D341Med (cell line): ENCODE results near the gene PTPN2.
"Not testable (repeated sequence)": the region's sequence is repeated elsewhere in the genome, so short reads cannot be mapped to it uniquely, and the experiment has no call there.

Experiments used
- DNase-seq: peaks from one replicate; pipeline ENCODE4 v3.0.0; 2012; ENCODE audit warnings: low spot score

PTPN2 gene

DNA sequence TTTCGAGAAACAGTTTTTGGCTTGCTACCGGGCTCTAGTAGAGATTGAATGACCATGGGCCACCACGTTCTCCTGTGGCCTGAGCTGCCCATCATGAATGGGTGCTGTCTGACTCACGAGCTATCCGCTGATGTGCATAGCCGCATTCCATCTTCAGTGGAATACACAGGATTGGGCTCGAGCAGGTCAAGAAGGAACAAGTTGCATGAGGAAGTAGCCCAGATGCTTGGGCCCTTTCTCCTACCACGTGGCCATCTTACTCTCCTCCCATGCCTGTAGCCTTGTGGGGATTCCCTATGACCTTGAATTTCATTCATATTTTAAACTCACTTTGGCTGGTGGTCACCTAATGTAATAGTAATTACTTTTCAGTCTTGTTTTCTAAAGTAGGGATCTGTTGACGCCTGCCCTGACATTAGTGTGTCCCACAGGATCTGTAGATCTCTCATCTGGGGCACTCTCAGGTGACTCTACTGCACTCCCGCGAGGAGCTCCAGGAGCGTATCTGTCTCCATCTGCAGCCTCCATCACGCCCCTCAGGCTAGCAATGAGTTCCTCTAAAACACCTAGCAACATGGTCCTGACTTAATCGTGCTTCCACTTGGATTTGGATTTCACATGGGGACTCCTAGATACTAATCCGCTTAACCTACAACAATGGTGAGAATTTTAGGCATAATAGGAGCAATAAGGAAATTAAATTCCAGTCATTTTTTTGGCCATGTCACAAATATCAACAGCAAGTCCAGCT is 113.4 kb downstream of the PTPN2 start:
- DNase-seq, result peak; percentile 80

DNA sequence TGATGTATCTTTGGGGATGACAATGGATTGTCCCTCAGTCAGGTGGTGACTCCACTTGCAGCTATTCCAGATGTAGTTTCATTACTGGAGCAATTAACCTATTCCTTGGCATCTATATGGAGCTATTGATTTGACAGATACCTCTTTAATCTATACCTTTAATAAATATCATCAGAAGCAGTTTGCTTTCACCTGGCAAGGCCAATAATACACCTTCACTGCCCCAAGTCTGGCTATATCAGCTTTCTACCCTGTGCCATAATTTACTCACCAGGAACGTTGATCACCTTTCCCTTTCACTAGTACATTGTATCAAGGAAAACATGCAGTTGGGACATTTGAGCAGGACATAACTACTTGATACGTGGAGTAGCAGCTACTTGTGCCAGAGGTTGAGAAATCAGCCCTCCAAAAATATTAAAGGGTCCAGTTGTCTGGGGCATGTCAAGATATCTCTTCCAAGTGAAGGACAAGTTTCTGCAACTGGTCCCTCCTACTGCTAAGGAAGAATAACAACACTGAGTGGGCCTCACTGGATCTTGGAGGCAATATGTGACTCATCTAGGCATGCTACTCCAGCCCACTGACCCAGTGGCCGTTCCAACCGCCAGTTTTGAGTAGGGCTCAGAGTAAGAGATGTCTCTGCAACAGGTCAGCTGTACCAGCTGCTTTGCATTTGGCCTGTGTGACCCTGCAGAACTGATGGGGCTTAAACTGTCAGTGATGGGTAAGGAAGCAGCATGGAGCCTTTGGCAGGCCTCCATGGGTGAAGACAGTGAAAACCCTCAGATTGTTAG is 114.2 kb downstream of the PTPN2 start:
- DNase-seq, result no peak

DNA sequence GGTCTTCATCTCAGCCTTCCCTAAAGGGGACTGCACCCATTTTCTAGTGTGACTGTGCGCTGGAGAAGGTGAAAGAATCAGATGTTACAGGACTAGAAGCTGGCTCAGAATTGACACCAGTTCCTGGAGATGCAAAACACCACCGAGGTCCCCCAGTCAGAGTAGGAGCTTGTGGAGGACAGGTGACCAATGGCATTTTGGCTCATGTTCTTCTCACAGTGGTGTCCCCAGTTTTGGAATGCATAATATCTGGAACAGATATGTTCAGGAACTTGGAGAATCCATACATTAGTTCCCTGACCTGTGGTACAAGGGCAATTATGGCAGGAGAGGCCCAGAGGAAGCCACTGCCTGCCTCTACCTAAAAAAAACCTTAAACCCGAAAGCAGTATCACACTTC is 114.9 kb downstream of the PTPN2 start:
- DNase-seq, result no peak

DNA sequence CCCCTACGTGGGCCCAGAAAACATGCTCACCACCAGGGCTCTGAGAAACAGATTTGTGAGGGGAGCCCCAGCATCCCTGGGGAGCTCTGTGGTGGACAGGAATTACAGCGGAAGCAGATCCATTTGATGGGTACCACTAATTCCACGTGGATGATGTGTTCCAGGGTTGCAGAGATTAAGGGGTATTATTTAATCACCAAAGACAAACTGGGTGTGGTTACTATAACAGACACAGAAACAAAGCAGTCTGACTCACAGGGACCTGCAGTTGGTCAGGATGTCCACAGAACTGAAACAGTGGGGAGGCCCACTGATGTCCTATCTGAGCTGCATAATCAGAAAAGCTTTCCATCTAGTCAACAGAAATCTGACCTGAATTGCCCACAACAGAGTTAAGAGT is 115.4 kb downstream of the PTPN2 start:
- no peak for DNase-seq

DNA sequence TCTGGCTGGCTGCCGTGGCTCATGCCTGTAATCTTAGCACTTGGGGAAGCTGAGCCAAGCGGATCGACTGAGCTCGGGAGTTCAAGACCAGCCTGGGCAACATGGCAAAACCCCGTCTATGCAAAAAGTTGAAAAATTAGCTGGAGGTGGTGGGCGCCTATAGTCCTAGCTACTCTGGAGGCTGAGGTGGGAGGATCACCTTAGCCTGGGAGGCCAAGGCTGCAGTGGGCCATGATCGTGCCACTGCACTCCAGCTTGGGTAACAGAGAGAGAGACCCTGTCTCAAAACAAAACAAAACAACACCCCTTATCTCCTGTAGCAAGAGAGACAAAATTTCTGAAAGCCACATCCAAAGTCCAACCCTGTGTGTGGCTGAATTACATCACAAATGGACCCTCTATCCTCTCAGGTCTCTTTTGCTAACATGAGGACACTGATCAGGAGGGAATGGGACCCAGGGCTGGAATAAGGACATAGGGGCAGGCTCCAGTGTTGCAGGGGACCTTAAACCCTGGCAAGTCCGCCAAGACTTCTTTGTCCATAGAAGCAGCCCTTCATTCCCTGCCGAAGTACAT is 116.4 kb downstream of the PTPN2 start:
- DNase-seq, result no peak

DNA sequence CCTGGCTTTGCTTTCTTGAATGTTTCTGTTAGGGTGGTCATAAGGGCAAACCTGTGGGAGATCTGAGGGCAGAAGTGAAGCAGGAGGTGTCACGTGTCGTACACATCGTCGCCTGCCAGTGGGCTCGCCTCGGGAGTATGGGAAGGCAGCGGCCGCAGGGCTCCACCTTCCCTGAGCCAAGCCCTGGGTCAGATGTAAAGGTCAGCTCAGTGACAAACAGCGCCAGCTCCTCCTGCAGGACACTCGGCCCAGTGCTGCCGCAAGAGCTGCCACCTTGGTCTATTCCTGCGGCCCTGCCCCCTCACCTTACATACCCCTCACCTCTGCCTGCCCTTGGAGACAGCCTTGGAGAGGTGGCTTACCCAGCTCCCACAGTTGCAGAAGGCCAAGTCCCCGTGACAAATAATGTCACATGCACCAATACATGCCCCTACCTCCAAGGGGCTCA is 117.0 kb downstream of the PTPN2 start:
- DNase-seq, result no peak

DNA sequence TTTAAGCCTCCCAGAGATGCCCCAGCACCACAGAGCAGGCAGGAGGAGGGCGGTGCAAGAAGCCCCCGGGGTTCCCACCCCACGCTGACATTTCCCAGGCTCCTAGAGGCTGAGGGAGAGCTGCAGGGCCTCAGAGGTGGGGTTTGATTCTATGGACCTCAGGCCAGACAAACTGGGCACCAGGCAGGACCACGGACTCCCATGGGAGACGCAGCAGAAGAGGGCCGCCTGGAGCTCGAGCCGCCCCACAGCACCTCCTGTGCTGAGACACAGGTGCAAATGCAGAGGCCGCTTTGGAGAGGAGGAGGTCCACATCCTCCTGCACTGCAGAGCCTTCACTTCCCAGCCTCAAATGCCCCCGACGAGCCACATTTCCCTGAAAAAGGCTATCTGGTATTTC is 118.5 kb downstream of the PTPN2 start:
- DNase-seq, result no peak

DNA sequence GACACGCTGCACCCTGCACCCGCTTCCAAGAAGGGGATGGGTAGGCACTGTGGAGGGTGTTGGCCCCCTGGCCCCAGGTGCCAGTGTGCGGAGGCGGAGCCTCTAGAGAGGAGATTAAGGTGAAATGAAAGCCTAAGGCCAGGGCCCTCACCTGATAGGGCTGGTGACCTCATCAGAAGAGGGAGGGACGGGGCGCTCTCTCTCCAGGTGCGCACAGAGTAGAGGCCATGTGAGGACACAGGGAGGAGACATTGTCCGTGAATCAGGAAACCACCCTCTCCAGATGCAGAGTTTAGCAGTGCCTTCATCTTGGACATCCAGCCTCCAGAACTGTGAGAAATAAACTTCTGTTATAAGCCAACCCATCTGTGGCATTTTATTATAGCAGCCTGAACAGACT is 118.9 kb downstream of the PTPN2 start:
- no peak for DNase-seq

DNA sequence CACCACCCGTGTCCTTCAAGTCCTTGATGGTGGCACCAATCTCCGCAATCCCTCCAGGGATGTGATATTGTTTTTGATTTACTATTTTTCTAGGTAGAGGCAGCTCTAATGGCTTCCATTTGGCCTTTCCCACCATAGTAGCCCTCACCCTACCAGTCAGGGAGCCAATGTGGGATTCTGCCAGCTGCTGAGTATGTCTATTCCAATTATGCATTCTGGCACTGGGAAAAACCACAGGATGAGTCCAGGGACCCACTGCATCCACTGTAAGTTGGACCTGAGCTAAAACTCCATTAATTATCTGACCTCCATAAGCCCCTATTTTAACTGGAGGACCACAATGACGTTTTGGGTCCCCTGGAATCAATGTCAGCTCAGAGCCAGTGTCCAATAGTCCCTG is 125.5 kb downstream of the PTPN2 start:
- not testable (repeated sequence) for DNase-seq

DNA sequence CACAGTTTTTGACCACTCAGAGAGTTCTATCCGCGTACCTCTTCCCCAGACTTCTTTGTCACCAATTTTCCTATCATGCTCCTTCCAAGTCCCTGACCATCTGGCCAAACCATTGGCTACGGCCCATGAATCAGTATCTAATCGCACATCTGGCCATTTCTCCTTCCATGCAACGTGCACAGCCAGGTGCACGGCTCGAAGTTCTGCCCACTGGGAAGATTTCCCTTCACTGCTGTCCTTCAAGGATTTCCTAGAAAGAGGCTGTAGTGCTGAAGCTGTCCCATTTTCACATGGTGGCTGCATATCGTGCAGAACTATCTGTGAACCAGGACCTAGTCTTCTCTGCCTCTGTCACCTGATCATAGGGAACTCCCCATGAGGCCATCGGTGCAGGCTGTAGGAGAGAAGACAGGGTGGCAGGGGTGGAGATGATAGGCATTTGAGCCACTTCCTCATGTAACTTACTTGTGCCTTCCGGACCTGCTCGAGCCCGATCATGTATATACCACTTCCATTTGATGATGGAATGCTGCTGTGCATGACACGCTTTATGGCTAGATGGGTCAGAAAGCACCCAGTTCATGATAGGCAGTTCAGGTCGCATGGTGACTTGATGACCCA is 127.3 kb downstream of the PTPN2 start:
- DNase-seq, result not testable (repeated sequence)

DNA sequence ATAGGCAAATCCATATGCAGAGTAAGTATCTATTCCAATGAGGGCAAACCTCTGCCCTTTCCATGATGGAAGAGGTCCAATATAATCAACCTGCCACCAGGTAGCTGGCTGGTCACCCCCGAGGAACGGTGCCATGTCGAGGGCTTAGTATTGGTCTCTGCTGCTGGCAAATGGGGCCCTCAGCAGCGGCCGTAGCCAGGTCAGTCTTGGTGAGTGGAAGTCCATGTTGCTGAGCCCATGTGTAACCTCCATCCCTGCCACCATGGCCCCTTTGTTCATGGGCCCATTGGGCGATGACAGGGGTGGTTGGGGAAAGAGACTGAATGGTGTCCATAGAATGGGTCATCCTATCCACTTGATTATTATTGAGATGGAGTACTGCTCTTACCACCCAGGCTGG is 128.4 kb downstream of the PTPN2 start:
- DNase-seq, result not testable (repeated sequence)

DNA sequence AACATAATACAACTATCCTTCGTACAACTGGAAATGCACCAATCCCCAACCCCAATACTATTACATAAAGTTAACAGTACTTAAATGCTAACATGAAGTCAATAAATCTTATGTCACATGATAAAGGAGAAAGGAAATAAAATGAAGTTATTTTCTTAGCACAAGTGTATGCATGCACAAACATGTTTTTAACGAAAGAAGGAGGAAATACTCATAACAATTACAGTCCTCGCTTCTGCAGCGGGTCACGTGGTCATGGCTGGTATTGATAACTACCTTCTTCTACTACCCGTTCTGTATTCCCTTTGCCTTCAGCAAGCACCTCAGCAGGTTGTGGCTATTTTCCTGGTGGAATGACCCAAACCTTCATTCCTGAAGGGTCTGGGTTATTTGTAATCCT is 129.5 kb downstream of the PTPN2 start:
- no peak for DNase-seq

DNA sequence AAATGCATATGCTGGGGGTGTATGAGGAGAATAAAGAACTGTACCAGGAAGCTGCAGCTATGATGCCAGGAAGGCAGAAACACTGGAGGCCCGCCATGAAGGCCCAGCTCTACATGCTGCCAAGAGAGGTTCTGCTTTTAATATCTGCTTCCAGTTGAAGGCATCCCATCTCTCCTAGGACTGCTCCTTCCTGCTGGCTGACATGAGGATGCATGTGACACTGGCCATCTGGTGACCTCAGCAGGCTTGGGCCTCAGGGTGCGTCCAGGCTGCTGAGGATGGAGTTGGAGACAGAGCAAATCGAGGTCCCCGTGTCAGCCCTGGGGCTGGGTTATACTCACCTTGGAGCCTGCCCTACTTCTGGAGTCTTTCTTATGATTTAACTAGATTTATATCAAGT is 132.1 kb downstream of the PTPN2 start:
- DNase-seq, result no peak

DNA sequence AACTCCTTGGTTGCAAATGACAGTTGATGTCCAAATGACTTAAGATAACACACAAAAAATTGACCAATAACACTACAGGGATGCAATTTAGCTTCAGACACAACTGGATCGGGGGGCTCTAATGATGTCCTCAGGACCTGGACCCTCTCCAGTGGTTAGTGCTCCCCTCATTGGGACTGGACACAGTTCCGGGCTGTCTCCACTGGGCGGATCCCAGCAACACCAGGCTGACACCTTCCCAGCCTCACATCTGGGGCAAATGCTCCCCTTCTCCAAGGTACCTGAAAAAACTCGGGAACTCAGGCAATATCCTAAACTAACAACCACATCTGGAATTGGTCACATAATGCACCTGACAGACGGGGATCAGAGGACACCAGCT is 132.5 kb downstream of the PTPN2 start:
- DNase-seq, result no peak

DNA sequence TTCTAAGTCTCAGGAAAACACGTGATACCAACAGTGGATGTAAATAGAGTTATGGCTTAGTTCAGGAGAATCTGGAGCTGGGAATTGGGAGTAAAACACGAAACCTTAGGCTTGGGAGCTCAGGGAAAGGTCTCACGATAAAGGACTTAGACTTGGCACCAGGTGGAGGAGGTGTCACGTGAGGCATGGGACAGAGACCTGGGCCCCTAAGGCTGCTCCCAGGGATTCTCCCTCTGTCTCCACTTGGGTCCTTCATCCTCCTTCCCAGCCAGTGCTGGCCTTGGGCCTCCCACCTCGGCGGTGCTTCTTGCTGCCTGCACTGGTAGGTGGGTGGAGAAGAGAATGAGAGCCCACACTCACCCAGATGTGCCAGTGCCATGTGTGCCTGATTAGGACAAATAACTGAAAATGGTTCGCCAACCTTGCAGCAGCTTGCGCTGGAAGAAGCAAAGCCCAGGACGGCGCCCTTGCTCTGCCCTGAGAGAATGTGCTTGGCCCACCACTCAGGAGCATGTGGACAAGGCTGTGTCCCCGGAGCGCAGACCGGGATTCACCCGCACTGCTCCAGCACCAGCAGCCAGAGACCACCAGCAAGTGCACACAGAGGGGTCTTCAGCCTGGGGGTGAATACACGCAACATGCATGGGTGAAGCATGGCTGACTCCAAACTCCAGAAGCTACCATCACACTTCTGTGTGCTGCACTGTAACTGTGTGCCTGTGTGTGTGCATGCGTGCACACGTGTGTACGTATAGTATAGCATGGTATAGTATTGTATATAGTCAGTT is 133.1 kb downstream of the PTPN2 start:
- DNase-seq, result no peak

DNA sequence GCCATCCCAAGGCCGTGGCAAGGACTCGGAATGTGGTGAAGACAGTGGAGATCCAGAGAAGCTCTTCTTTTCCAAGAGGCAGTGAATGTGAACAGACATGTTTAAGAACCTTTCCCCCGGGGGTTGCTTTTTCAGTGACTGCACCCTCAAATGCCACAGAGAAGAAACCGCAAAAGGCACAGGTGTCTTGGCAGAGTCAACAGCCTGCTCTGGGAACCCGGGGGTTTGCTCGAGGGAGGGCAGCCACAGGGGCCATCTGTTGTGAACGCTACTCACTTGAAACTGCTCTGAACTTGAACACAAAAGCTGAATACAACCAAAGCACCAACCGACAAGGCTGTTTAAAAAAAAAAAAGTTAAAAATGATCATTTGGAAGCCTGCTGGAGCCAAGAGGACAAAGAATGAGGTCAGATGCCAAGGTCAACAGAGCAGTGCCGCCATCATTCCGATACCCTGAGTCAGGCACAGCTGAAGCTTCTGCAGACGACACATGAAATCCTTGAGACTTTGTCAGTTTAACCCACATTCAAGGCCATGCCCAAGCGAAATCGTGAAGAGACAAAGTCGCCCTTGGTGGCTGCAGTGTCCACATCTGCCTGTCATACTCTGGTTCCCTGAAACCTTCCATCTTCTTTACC is 133.8 kb downstream of the PTPN2 start:
- no peak for DNase-seq

DNA sequence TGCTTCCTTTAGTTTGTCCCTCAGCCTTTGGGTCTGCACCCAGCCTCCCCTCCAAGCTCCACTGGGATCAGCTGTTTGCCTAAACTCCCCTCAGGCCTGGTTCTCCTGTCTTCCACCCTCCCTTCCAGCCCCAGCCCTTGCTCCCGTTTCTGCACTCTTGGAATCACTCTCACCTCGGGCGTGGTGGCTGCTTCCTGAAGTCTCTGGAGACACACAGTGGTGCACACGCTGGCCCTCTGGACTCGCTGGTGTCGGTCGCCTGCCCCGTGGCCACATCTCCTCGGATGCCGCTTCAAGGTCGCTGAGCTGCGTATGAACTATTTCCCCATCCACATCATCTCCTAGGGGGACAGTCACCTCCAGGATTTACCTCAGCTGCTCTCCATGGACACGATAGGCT is 134.9 kb downstream of the PTPN2 start:
- no peak for DNase-seq

DNA sequence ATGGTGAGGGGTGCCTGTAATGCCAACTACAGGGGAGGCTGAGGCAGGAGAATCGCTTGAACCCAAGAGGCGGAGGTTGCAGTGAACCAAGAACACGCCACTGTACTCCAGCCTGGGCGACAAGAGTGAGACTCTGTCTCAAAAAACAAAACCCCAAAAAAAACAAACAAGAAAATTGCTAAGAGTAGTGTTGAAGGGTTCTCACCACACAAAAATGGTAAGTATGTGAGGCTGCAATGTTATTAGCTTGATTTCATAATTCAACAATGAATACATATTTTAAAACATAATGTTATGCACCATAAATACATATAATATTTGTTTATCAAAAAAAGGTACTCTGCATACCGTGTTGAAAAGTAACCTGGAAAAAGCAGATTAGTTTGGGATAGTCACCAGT is 135.4 kb downstream of the PTPN2 start:
- DNase-seq, result no peak

DNA sequence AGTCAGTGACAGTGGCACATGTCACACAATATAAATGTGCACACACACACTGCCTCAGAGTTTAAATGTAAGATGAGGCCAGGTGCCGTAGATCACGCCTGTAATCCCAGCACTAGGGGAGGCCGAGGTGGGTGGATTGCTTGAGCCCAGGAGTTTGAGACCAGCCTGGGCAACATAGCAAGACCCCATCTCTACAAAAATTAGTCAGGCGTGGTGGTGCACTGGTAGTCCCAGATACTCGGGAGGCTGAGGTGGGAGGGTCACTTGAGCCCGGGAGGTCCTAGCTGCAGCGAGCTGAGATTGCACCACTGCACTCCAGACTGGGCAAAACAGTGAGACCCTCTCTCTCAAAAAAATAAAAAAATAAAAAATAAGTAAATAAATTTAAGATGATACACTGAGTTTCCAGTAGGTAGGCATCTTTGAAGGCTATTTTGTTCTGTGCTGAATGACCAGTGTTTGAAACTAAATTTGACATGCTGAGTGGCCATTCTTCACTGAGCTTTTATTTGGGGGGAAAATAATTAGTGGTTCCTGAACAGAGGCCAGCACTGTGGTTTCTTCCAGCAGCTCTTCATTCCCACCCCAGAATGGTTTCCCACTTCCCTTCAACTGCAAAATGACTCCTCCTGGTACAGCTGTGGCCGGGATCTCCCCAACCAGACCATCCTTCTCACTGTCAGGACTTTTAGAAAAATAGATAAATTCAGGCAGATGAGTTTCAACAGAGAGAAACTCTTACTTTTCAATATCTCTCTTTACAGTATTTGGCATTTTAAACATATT is 136.3 kb downstream of the PTPN2 start:
- no peak for DNase-seq

DNA sequence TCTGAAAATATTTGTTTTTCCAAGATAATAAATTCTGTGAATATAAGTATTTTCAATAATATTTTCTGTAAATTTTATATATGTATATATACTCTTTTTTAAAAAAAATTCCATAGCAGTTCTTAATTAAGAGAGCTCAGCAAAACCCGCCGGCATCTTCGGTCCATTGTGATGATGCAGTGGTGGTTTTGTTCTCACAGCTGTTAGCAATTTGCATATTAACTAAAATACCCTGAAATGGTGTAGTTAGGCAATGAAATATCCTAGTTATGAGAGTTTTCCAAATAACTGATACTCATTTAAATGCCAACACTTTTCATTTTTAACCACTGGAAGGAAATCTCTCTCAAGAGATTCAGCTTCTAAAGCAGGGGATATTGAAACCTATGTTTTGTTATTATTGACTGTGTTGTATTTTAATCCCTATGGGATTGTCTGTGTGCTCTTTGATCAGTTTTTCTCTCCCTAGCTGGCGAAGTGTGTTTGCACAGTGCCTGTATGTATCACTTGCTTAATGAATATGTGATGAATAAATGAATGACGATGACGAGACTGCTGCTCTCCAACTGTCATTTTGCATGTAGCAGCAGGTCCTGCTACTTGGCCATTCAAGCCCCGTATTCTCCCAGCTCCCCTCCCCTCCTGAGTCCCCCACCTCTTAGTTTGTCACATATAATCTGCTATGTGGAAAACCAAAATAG is 138.8 kb downstream of the PTPN2 start:
- DNase-seq, result no peak
